HG03066 (cell line): ENCODE data around the gene ZNF580.

Experiments used
- ATAC-seq: cut with Tn5 transposase; IDR thresholded peaks from one replicate; pipeline ENCODE4 v1.9.1; 2021; ENCODE audit warnings: low read depth; ENCODE audit not compliant: unreplicated experiment

ZNF580 gene

GRCh38 chr19:55688422-55689218 lies 47.8 kb downstream of the ZNF580 start:
- no peak for ATAC-seq

GRCh38 chr19:55689411-55690108 lies 48.8 kb downstream of the ZNF580 start:
- ATAC-seq = no peak

- ATAC-seq = no peak
These were observed 49.4 kb downstream of the ZNF580 start for GRCh38 chr19:55690109-55690768.

- no peak for ATAC-seq
These were observed 50.2 kb downstream of the ZNF580 start for GRCh38 chr19:55690769-55691545.

GRCh38 chr19:55691561-55692481 lies 51.0 kb downstream of the ZNF580 start:
- no peak for ATAC-seq

GRCh38 chr19:55692681-55693081 lies 51.9 kb downstream of the ZNF580 start:
- no peak for ATAC-seq
